Endodermal cell (in vitro differentiated cells): ENCODE data around the gene KRTAP4-12. TPM values are rescaled to one million over a fixed set of nuclear protein-coding genes. Genes with fewer than 3 reads are reported as not detected.
"Not testable (repeated sequence)": the region's sequence is repeated elsewhere in the genome, so short reads cannot be mapped to it uniquely, and the experiment has no call there.

ENCODE experiments used
- DNase-seq: peaks from one replicate; pipeline ENCODE4 v3.0.0-alpha.2; 2017
- H3K27ac ChIP-seq: 2 replicates; pipeline ENCODE4 v1.5.1; 2013; ENCODE audit warnings: mild to moderate bottlenecking, low read depth, low read length, moderate library complexity
- H3K27me3 ChIP-seq: 2 replicates; pipeline ENCODE4 v1.6.1; 2013; ENCODE audit warnings: mild to moderate bottlenecking, low read length, moderate library complexity; ENCODE audit not compliant: insufficient read depth, control insufficient read depth, poor library complexity, severe bottlenecking
- H3K36me3 ChIP-seq: 2 replicates; pipeline ENCODE4 v1.7.0; 2013; ENCODE audit warnings: mild to moderate bottlenecking, low read length, moderate library complexity; ENCODE audit not compliant: control insufficient read depth, insufficient read depth
- H3K4me1 ChIP-seq: one replicate; pipeline ENCODE4 v1.7.0; 2013; ENCODE audit warnings: low read length; ENCODE audit not compliant: control insufficient read depth, insufficient read depth
- H3K4me3 ChIP-seq: 2 replicates; pipeline ENCODE4 v1.5.1; 2013; ENCODE audit warnings: mild to moderate bottlenecking, low read length, moderate library complexity
- H3K9ac ChIP-seq: 2 replicates; pipeline ENCODE4 v1.6.1; 2013; ENCODE audit warnings: mild to moderate bottlenecking, low read length, moderate library complexity; ENCODE audit not compliant: poor library complexity, severe bottlenecking; ENCODE audit errors: extremely low read depth
- H3K9me3 ChIP-seq: 2 replicates; pipeline ENCODE4 v1.6.1; 2013; ENCODE audit warnings: mild to moderate bottlenecking, low read length, moderate library complexity; ENCODE audit not compliant: control insufficient read depth
- H3K27ac Mint-ChIP-seq: 2 replicates; pipeline ENCODE4 v1.8.0; 2020; ENCODE audit warnings: mixed read lengths
- H3K27me3 Mint-ChIP-seq: 2 replicates; pipeline ENCODE4 v1.8.0; 2021; ENCODE audit warnings: mild to moderate bottlenecking, mixed read lengths; ENCODE audit not compliant: insufficient read depth
- H3K36me3 Mint-ChIP-seq: 2 replicates; pipeline ENCODE4 v1.8.0; 2020; ENCODE audit warnings: low read depth, mixed read lengths
- H3K4me1 Mint-ChIP-seq: 2 replicates; pipeline ENCODE4 v1.8.0; 2020; ENCODE audit warnings: mixed read lengths
- H3K4me3 Mint-ChIP-seq: 2 replicates; pipeline ENCODE4 v1.8.0; 2020; ENCODE audit warnings: mild to moderate bottlenecking, moderate library complexity, mixed read lengths
- H3K9me3 Mint-ChIP-seq: 2 replicates; pipeline ENCODE4 v1.8.0; 2020; ENCODE audit warnings: mild to moderate bottlenecking, mixed read lengths
- CTCF ChIP-seq: fragments of 200-600 bp; sonication (generic); conservative IDR thresholded peaks from 2 replicates; pipeline ENCODE4 v1.5.0; 2021; ENCODE audit warnings: antibody characterized with exemption, mild to moderate bottlenecking
- WGBS, 2 experiments: methylation state at CpG; one replicate each; pipeline versions ENCODE4 v1.1.5 to v1.1.7; 2013; ENCODE audit warnings: missing lambda C conversion rate in 2 of 2, mixed read lengths in 1 of 2; ENCODE audit not compliant: insufficient coverage in 1 of 2, insufficient read length in 1 of 2; 5-methylcytosine and 5-hydroxymethylcytosine counted together
- total RNA-seq, 2 donors: library from RNA; stranded (reverse); fragmentation: NEBNext Ultra II Directional in 1 of 2; extraction: Animal tissue kit (Norgen Biotek cat#: 25700) in 1 of 2; gene quantifications; 2 replicates in 1 of 2; 3 replicates in 1 of 2; pipeline ENCODE4 v1.2.1, GENCODE V29; 2021

KRTAP4-12 gene
- total RNA-seq, 2 donors from 2014 or later, result not detected

DNA sequence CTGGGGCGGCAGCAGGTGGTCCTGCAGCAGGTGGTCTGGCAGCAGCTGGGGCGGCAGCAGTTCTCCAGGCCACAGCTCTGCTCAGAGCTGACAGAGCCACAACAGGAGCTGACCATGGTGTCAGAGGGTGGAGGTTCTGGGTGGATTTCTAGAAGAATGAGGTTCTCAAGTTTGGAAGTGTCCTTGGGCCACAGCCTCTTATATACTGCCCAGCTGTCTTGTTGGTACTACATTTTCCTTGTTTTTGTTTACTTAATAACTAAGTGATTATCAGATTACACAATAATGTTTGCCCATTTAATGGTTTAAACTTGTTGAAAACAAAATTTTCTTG is 25.6 kb upstream of the KRTAP4-12 start, which contains the start of gene KRTAP4-5:
Gene KRTAP4-5 (minus strand): TSS at position 174 of the 334 bp plus-strand sequence. CDS start 58 bp downstream, at position 116.
- Histone ChIP-seq H3K9me3 (no peaks in the 10 kb centered on the region), H3K36me3 (no peaks in the 10 kb centered on the region), H3K9ac (no peak within 1 kb of the TSS), H3K4me3 (no peak within 1 kb of the TSS), H3K27me3 (peaks cover 5% of the 10 kb centered on the region), H3K4me1 (no peaks in the 10 kb centered on the region), H3K27ac (no peak within 1 kb of the TSS)
- no peak for DNase-seq
- Mint-ChIP-seq H3K4me3 (no peak within 1 kb of the TSS), H3K27me3 (peaks cover 2% of the 10 kb centered on the region), H3K27ac (no peak within 1 kb of the TSS), H3K4me1 (no peaks in the 10 kb centered on the region), H3K9me3 (peaks cover 3% of the 10 kb centered on the region), H3K36me3 (no peaks in the 10 kb centered on the region)
- TF ChIP-seq CTCF, result no peak
- 67% methylated on average over 2 of the region's 2 CpGs; no CpG with 5 or more reads in 1 of the 2 experiments for WGBS, 2 experiments

GRCh38 chr17:41148971-41149651 is 25.1 kb upstream of the KRTAP4-12 start:
- not testable (repeated sequence) for DNase-seq, H3K4me1 ChIP-seq, H3K36me3 Mint-ChIP-seq, H3K9me3 ChIP-seq, H3K4me3 ChIP-seq, H3K27me3 ChIP-seq, H3K27ac ChIP-seq, H3K27me3 Mint-ChIP-seq, H3K4me3 Mint-ChIP-seq, H3K4me1 Mint-ChIP-seq, H3K9me3 Mint-ChIP-seq, H3K9ac ChIP-seq, H3K36me3 ChIP-seq, H3K27ac Mint-ChIP-seq
- 78 to 88% methylated on average over 4 to 10 of the region's 10 CpGs for WGBS, 2 experiments

DNA sequence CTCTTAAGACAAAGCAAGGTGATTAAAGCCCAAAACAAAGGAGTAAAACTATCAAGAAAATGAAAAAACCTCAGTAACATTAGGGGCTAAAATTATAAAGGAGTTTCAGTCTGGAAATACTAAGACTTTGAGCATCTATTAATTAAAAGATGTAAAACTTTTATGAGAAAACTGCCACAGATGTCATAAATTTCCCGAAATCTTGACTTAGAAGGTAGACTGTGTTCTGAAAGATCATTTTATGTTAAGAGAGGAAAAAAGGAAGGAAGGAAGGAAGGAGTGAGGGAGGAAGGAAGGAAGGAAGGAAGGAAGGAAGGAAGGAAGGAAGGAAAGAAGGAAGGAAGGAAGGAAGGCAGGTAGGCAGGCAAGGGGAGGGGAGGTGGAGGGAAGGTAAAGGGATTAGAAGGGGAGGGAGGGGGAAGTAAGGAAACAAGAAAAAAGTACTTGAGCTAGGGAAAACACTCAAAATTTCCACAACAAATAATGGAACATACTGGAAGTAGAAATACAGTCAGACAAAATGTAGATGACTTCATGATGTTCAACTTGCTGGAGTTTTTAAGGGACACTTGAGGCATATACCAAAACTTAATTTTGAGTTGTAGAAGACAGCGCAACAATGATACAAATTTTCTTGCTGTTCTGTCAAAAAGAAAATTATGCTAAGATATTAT is 23.7 kb upstream of the KRTAP4-12 start:
- no peaks in the 10 kb centered on the region for H3K4me1 ChIP-seq
- H3K27me3 ChIP-seq, result peaks cover 5% of the 10 kb centered on the region
- H3K9me3 Mint-ChIP-seq, result peaks cover 19% of the 10 kb centered on the region
- WGBS, 2 experiments, result 89 to 100% methylated on average over 2 of the region's 2 CpGs
- no peaks in the 10 kb centered on the region for H3K4me1 Mint-ChIP-seq
- no peak for DNase-seq
- H3K36me3 Mint-ChIP-seq, result peaks cover 2% of the 10 kb centered on the region
- peaks cover 5% of the 10 kb centered on the region for H3K9me3 ChIP-seq
- H3K4me3 ChIP-seq, result no peak overlapping the region
- H3K27me3 Mint-ChIP-seq, result no peaks in the 10 kb centered on the region
- H3K4me3 Mint-ChIP-seq, result no peak overlapping the region
- no peak overlapping the region for H3K9ac ChIP-seq
- H3K36me3 ChIP-seq, result no peaks in the 10 kb centered on the region
- H3K27ac Mint-ChIP-seq, result no peak overlapping the region
- no peak for TF ChIP-seq CTCF
- no peak overlapping the region for H3K27ac ChIP-seq
